ENCODE measurements around the gene SIX1. TPM values are rescaled to one million over a fixed set of nuclear protein-coding genes. Genes with fewer than 3 reads are reported as not detected.

SIX1 gene
- total RNA-seq, result 0.57 TPM in 1 of 2 replicates, not detected in the other

DNA sequence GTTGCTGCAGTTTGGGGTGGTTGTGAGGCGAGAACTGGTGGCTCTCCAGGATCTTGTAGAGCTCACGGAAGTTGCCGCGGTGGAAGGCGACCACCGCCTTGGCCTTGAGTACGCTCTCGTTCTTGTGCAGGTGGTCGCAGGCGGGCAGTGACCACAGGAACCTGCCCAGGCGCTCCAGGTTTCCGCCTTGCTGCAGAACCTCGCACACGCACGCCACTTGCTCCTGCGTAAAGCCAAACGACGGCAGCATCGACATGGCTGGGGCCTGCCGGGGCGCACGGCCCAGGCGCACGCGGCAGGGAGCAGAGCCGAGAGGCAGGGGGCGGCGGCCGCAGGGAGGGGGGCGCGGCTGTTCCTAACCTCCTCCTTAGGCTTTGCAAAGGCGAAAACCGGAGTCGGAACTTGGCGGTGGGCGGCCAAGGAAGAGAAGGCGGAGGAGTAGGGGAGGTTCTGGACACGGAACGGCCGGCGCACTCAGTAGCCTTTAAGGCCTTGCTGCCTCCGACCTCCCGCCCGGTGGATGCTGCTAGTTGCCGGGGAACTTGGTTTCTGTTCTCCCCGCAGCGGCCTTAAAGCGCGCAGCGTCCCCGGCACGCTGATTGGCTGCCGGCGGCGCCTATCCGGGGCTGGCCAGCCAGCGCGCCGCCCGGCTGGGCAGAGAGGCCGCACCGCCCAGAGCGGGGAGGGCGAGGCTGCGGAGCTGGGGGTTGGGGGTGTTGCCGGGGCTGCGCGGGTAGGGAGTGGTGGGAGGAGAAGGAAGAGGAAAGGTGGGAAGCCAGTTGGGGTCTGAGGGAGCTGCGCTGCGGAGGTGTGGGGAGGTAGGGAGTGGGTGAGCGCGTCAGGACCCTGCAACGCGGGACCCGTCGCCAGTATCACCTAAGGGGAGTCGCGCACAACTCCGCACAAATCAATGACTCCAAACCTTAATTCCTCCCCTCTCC, at the start of gene SIX1:
Gene SIX1, minus strand, starts transcription at position 544 of the 941 bp plus-strand sequence. Its CDS starts 288 bp downstream, at position 256.

Other genes with a start within 250 kb of the SIX1 start
- not detected in 2 replicates for gene C14orf39, start 163.4 kb downstream of the SIX1 start, total RNA-seq
- gene SIX6, start 140.3 kb downstream of the SIX1 start, total RNA-seq, result not detected in 2 replicates
- 6.3 and 16.6 TPM in 2 replicates for gene SIX4, start 74.9 kb upstream of the SIX1 start, total RNA-seq
- 39.6 and 51.4 TPM in 2 replicates for gene MNAT1, start 85.3 kb upstream of the SIX1 start, total RNA-seq

All from placental pericyte (primary cell).